Coronary artery (tissue), 2 donors: ENCODE results near the gene ERBB2.

Experiments
- DNase-seq: peaks from one replicate; pipeline ENCODE4 v3.0.0-alpha.2; 2017; ENCODE audit warnings: low spot score
- H3K27ac ChIP-seq, 2 donors: fragments of 200-600 bp; sonication (generic); one replicate each; pipeline ENCODE4 v1.5.1; 2016 to 2019
- H3K4me3 ChIP-seq: fragments of 200-600 bp; sonication (generic); 2 replicates; pipeline ENCODE4 v1.5.1; 2016; ENCODE audit warnings: mild to moderate bottlenecking, moderate library complexity
- CTCF ChIP-seq: fragments of 200-600 bp; sonication (generic); IDR thresholded peaks from one replicate; pipeline ENCODE4 v1.5.1; 2019; ENCODE audit warnings: antibody characterized with exemption

The ERBB2 gene

GRCh38 chr17:39655105-39655504 is 44.8 kb upstream of the ERBB2 start:
- no peak overlapping the region for H3K4me3 ChIP-seq
- TF ChIP-seq CTCF, result no peak
- no peak overlapping the region for H3K27ac ChIP-seq
- no peak for DNase-seq

DNA sequence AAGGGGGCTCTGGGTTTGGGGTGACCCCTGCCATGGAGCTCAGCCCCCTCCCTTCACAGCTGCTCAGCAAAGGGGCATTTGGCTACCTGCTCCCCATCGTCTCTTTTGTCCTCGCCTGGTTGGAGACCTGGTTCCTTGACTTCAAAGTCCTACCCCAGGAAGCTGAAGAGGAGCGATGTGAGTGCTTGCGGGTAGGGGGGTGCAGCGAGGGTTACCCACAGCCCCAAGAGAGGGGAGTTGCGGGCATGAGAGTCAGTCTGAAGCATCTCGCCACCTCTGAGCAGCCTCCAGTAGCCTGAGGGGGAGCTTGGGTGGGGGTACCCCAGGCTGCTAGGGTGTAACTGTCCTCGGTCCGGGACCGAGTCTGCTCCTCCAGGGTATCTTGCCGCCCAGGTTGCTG is 41.5 kb upstream of the ERBB2 start:
- Histone ChIP-seq H3K4me3 (no peak overlapping the region), H3K27ac (no peak overlapping the region)
- DNase-seq, result no peak
- no peak for TF ChIP-seq CTCF

DNA sequence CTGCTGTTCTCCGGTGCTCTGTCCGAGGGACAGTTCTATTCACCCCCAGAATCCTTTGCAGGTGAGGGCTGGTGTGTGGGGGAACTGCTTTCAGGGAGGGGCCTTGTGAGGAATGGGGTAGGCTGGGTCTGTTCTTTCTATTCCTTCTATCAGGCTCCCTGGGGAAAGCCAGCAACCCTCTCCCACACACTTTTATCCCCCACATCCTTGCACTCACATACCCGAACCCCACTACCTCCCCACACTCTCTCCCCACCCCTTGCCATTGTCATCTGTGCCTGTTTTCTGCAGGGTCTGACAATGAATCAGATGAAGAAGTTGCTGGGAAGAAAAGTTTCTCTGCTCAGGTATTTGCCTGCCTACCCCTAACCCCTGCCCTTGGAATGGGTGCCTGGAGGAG is 41.1 kb upstream of the ERBB2 start:
- no peak overlapping the region for H3K4me3 ChIP-seq
- TF ChIP-seq CTCF, result no peak
- DNase-seq, result no peak
- H3K27ac ChIP-seq, result peak overlapping the region in 1 of 2 donors; percentile 43

DNA sequence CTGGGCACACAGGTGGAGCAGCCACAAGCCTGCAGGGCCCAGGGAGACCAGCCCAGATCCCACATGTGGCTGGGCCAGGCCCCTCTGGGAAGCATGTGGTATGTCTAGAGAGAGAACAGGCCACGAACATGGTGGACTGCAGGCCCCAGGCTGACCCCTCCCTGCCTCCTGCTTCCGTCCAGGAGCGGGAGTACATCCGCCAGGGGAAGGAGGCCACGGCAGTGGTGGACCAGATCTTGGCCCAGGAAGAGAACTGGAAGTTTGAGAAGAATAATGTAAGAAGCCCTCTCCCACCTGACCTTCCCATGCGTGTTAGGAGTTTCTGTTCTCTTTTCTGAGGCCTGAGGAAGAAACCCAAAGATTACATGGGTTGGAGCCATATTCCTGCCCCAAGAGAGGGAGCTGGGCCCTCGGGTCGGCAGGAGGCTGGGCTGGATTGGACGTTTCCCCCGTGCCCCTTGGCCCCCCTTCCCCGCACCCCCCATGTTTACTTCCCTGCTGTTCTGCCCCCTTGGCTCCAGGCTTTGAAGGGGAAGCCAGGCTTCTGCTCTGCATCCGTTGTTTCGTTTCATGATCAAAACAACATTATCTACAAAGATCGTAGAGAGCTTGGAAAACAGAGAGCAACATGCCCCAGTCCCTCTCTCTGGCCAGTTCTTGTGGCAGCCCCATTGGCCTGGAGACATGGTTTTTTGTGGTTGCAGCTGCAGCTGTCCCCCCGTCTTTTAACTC is 40.4 kb upstream of the ERBB2 start:
- no peak for TF ChIP-seq CTCF
- Histone ChIP-seq H3K4me3 (no peak overlapping the region), H3K27ac (peak overlapping the region in 1 of 2 donors; percentile 43)
- no peak for DNase-seq

GRCh38 chr17:39660011-39660360 is 39.9 kb upstream of the ERBB2 start:
- DNase-seq, result no peak
- TF ChIP-seq CTCF, result no peak
- H3K27ac ChIP-seq, result peak overlapping the region in 1 of 2 donors; percentile 43
- no peak overlapping the region for H3K4me3 ChIP-seq

DNA sequence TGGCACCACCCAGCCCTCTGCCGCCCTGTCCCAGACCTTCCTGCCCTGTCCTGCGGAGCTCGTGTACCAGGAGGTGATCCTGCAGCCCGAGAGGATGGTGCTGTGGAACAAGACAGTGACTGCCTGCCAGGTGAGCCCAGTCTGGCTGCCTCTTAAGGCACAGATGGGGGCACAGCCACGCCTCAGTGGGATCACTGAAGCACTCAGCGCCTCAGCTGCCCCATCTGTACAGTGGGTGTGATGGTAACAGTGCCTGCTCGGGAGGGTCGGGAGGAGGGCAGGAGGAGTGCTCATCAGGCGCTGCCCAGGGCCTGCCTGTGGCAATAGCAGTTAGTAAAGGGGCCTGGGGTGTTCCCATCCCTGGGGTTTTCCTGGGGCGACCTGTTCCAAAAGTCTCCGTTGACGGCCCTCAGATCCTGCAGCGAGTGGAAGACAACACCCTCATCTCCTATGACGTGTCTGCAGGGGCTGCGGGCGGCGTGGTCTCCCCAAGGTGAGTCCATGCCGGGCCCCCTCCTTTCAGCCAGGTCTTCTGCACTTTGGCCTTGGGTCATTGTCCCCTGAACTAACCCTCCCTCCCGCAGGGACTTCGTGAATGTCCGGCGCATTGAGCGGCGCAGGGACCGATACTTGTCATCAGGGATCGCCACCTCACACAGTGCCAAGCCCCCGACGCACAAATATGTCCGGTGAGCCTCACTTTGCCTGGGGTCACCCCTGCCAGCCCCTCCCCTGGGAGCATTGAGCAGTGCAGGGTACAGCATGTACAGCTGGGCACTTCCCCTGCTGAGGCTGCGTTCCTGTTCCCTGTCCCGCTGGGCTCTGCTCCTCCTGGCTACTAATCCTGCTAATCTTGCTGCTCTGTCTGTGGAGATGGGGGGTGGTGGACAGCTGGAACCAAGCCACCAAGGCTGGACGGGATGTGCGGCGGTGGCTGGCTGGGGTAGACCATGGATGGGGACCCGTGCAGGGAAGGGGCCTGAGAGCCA is 39.2 kb upstream of the ERBB2 start:
- peak overlapping the region in 1 of 2 donors; percentile 43 for H3K27ac ChIP-seq
- H3K4me3 ChIP-seq, result no peak overlapping the region
- TF ChIP-seq CTCF, result no peak
- no peak for DNase-seq
